Adipose tissue (tissue), 3 donors: Measurements from ENCODE around the gene ANO2. TPM values are rescaled to one million over a fixed set of nuclear protein-coding genes. Genes with fewer than 3 reads are reported as not detected.

ENCODE experiments used
- polyA plus RNA-seq, 3 donors: library from polyadenylated mRNA; stranded (reverse); fragments of 200-250 nt; gene quantifications; one replicate each; pipeline ENCODE4 v1.2.3, GENCODE V29; 2013
- donor health status: healthy with polysubstance abuse.
- donor health status: Bipolar disorder and iron deficiency.
- donor health status: healthy.

Gene ANO2
- polyA plus RNA-seq, 3 donors = 1.0 to 11.7 (median 6.6) TPM

Other genes with a start within 250 kb of the ANO2 start
- 100 to 1,000 TPM in 2 of 3 donors, 10 to 100 TPM in 1; 41.1 to 243 (median 130) TPM for gene VWF, start 179.4 kb upstream of the ANO2 start, polyA plus RNA-seq